ENCODE measurements around the gene RABGAP1L. TPM values are rescaled to one million over a fixed set of nuclear protein-coding genes. Genes with fewer than 3 reads are reported as not detected.

RABGAP1L gene
- total RNA-seq, 2 experiments from 2014 or later: 98.1 to 158 TPM

DNA sequence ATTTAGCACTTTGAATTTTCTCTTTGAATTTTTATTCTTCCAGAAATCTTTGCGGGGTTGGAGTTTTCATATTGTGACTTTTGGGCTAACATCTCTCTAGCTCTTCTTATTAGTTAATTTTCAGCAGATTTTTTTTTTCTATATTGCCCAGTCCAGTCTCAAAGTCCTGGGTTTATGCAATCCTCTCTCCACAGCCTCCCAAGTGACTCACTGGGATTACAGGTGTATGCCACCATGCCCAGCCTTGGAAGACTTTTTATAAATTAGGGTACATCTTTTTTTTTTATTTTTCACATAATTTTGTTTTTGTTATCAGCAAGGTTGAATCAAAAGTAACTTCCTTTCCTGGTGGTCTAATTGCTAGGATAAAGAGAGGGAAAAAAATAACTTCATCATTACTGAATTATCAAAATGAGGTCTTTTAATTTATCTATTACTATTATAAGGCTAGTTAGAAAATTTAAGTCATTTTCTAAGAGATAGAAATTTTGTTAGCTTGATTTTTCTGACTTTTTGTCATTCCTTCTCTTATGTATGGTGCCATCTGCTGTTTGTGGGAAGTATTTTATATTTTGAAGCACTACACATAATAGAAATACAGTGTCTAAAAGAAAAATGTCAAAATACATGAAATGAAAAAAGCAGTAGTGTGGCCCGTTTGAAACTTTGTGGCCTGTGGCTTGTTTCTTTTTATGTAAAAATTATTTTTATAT, 567.0 kb downstream of the RABGAP1L start:
- peaks cover 5% of the 10 kb centered on the region for H3K4me1 ChIP-seq (ENCODE audit: insufficient read depth, low read length, poor library complexity, severe bottlenecking)
- H3K79me2 ChIP-seq (ENCODE audit: insufficient read depth, low read depth, low read length): no peaks in the 10 kb centered on the region
- no peaks in the 10 kb centered on the region for H4K20me1 ChIP-seq (ENCODE audit: insufficient read depth, low read length)
- no peak overlapping the region; the same call in 1 of the 2 replicates for H3K4me2 ChIP-seq (ENCODE audit: low read length)
- H3K36me3 ChIP-seq (ENCODE audit: insufficient read depth, low read length): no peaks in the 10 kb centered on the region
- no peak overlapping the region for H3K4me3 ChIP-seq (ENCODE audit: low read depth, low read length, poor library complexity, severe bottlenecking)
- no TSS peak for BruUV-seq (replicated peaks)
- ChIA-PET POLR2A (interaction anchor here (0.5 to 1.4 kb wide), 7 partner anchors 20 to 700 kb away, joined by 3 to 9 read pairs (median 4); no protein-coding TSS in a partner anchor), CTCF (ENCODE audit: unreplicated experiment) (interaction anchor here (1.4 kb wide), 1 partner anchor 463 kb away, joined by 6 read pairs; no protein-coding TSS in a partner anchor)
- no peaks in the 10 kb centered on the region for H3K9me2 ChIP-seq (ENCODE audit: insufficient read depth, low read length)
- H3K27ac ChIP-seq (ENCODE audit: low read depth, low read length, poor library complexity, severe bottlenecking): no peak overlapping the region
- H2AFZ ChIP-seq (ENCODE audit: low read length): no peak overlapping the region
- no peak for TF ChIP-seq EZH2phosphoT487 (IDR thresholded peaks at IDR 0.05; ENCODE audit: borderline replicate concordance, low read depth, low read length)
- TF ChIP-seq, protein P1, sequence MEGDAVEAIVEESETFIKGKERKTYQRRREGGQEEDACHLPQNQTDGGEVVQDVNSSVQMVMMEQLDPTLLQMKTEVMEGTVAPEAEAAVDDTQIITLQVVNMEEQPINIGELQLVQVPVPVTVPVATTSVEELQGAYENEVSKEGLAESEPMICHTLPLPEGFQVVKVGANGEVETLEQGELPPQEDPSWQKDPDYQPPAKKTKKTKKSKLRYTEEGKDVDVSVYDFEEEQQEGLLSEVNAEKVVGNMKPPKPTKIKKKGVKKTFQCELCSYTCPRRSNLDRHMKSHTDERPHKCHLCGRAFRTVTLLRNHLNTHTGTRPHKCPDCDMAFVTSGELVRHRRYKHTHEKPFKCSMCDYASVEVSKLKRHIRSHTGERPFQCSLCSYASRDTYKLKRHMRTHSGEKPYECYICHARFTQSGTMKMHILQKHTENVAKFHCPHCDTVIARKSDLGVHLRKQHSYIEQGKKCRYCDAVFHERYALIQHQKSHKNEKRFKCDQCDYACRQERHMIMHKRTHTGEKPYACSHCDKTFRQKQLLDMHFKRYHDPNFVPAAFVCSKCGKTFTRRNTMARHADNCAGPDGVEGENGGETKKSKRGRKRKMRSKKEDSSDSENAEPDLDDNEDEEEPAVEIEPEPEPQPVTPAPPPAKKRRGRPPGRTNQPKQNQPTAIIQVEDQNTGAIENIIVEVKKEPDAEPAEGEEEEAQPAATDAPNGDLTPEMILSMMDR (conservative IDR thresholded peaks at IDR 0.05; ENCODE audit: low read length): peak; percentile 95
- intact Hi-C loops (cut with micrococcal nuclease; ENCODE audit: unreplicated experiment): loop anchor here (1.0 kb wide), 2 partner anchors 464 to 468 kb away; no protein-coding TSS in a partner anchor
- peak; percentile 60 for DNase-seq (ENCODE audit: low spot score)
- no peaks in the 10 kb centered on the region for H3K9me3 ChIP-seq (ENCODE audit: low read length)

DNA sequence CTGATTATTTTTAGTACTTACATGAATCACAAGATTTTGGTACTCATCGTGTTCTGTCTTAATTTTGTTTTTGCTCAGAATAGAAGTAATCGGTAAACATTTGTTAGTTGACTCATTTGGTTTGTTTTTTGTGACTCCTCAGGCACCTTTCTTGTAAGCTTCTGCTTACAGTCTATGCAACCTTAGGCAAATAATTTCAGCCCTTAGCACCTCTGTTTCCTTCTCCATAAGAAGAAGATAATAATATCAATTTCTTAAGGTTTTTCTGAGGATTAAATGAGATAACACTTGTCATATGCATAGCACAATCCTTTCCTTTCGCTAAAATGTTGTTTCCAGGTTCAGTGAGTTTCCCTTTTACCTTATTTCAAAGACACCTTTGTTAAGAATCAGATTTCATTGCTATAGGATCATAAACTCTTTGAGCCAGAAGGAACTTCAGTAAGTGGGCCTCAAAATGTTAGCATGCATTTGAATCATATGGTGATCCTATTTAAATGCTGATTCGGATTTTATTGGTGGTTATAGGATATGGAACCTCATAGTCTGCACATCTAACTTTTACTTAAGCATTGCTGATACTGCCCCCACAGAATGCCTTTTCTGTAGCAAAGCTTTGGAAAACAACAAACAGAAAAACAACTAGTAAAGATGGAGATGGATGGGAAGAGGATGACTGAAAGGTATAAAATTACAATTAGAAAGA, 567.7 kb downstream of the RABGAP1L start:
- intact Hi-C loops (cut with micrococcal nuclease; ENCODE audit: unreplicated experiment): loop anchor here (1.0 kb wide), 2 partner anchors 465 to 469 kb away; no protein-coding TSS in a partner anchor
- no peaks in the 10 kb centered on the region for H3K36me3 ChIP-seq (ENCODE audit: insufficient read depth, low read length)
- ChIA-PET POLR2A (interaction anchor here (0.7 to 1.4 kb wide), 4 partner anchors 21 to 574 kb away, joined by 3 to 9 read pairs (median 6); no protein-coding TSS in a partner anchor), CTCF (ENCODE audit: unreplicated experiment) (interaction anchor here (1.4 kb wide), 1 partner anchor 464 kb away, joined by 6 read pairs; no protein-coding TSS in a partner anchor)
- H3K27ac ChIP-seq (ENCODE audit: low read depth, low read length, poor library complexity, severe bottlenecking): no peak overlapping the region
- H4K20me1 ChIP-seq (ENCODE audit: insufficient read depth, low read length): no peaks in the 10 kb centered on the region
- DNase-seq (ENCODE audit: low spot score): no peak
- H3K4me3 ChIP-seq (ENCODE audit: low read depth, low read length, poor library complexity, severe bottlenecking): no peak overlapping the region
- no peak for TF ChIP-seq EZH2phosphoT487 (IDR thresholded peaks at IDR 0.05; ENCODE audit: borderline replicate concordance, low read depth, low read length)
- TF ChIP-seq, protein P1 (conservative IDR thresholded peaks at IDR 0.05; ENCODE audit: low read length): peak; percentile 56; the same call in 1 of the 2 replicates
- H3K79me2 ChIP-seq (ENCODE audit: insufficient read depth, low read depth, low read length): no peaks in the 10 kb centered on the region
- no TSS peak for BruUV-seq (replicated peaks)
- H2AFZ ChIP-seq (ENCODE audit: low read length): no peak overlapping the region
- H3K9me3 ChIP-seq (ENCODE audit: low read length): no peaks in the 10 kb centered on the region
- H3K9me2 ChIP-seq (ENCODE audit: insufficient read depth, low read length): no peaks in the 10 kb centered on the region
- H3K4me2 ChIP-seq (ENCODE audit: low read length): no peak overlapping the region; the same call in 1 of the 2 replicates
- peaks cover 5% of the 10 kb centered on the region for H3K4me1 ChIP-seq (ENCODE audit: insufficient read depth, low read length, poor library complexity, severe bottlenecking)

All from OCI-LY7 (cell line).